8988T (cell line): ENCODE measurements around the gene FAM228B.

Experiments
- DNase-seq: peaks from one replicate; pipeline ENCODE4 v3.0.0; 2011

The FAM228B gene

DNA sequence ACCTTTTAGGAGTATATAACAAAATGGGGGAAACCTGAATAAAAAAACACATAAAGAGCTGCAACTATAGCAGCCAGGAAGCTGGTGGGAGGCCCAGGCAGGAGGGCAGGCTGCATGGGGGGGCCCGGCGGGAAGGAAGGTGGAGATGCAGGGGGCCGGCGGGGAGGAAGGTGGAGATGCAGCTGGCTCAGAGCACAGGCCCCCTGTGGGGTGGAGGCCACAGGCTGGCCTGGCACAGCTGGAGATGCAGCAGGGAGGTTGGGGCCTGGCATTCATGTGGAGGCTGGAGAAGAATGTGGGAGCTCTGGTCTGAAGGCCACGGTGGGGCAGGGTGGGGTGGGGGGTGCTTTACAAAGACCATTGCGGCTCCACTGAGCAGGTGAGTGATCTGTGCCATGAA, 83.0 kb downstream of the FAM228B start:
- no peak for DNase-seq

GRCh38 chr2:24206714-24207113, 83.4 kb downstream of the FAM228B start:
- no peak for DNase-seq

DNA sequence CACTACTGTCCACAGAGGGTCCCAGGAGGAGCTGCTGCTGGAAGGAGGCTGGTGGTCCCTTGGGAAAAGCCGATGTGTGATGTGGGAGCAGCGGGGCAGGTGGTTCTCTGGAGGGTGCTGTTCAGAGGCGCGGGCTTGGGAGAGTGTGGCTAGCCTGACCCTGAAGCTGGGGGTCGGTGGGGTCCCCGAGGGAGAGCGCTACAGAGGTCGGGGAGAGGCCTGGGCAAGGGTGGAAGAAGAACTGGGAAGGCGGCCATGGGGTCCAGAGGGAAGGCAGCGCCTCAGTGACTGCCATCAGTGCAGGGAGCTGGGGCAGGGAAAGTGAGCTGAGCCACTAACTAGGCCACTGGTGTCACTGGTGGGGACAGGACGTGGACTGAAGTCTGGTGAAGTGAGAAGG, 84.1 kb downstream of the FAM228B start:
- DNase-seq = no peak

DNA sequence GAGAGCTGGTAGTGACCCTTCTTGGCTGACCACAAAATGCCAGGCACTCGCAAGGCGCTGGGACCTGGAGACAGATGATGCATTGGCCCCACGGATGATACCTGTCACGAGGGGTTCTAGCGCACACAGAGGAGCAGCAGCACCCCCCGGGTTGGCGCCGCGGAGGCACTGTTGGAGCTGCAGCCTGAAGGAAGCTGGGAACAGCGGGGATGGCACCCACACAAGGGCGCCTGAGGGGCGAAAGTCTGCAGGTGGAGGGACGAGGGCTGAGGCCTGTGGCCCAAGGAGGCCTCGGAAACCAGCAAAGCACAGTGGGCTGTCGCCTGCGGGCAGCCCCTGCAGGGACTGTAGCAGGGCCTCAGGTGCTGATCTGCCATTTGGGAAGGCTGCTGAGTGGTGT, 85.2 kb downstream of the FAM228B start:
- DNase-seq = no peak

GRCh38 chr2:24209389-24210105, 86.3 kb downstream of the FAM228B start:
- DNase-seq = no peak

GRCh38 chr2:24210106-24210455, 86.8 kb downstream of the FAM228B start:
- no peak for DNase-seq

DNA sequence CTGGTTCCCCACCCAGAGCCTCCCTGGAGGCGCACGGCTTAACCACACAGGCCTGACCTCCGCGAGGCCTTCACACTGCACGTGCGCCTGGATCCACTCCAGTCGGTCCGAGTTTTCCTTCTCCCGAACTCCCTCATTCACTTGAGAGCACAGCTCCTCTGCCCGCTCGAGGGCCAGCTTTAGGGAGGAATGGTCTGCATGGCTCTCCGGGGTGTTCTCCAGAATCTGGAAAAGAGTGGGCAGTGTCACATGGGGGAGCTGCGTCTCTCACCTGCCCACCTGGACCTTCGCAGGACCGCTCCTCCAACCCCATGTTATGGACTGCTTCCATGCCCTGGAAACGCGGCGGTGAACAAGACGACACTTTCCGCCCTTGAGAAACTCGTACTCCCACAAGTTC, 87.5 kb downstream of the FAM228B start:
- no peak for DNase-seq

DNA sequence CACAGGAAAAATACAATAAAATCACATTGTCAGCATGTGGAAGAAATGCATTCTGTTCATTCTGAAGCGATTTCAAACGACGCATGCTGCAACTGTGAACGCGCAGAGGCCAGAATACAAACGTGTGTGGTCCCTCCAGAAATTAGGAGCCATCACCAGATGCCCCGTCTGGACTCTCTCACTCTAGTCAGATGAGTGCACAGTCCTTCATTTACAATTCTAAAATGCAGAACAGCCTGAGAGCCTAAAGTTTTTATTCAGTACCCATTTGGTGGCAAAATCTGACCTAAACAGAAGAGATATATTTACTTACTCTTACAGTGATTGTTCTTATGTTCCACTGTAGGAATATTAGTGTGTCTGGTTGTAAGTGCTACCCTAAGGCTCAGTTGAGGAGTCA, 88.1 kb downstream of the FAM228B start:
- no peak for DNase-seq

DNA sequence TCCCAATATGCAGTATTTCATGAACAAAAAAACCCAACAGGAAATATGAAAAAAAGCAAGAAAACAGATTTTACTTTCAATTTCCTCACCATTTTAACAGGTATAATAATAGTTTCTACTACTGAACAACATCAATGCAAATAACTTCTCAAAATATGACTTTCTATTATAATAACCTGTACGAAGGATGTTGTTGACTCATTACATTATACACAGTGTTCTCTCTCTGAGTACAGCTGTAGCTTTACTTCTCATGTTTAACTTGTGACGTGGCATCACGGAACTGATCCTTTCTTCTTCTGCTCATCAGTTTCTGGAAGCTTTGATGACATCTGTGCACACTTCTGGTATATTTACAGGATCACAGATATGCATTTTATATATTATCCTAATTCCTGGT, 91.6 kb downstream of the FAM228B start:
- no peak for DNase-seq
